GM21526 (cell line): ENCODE measurements around the gene SHE.
"Not testable (repeated sequence)": the region's sequence is repeated elsewhere in the genome, so short reads cannot be mapped to it uniquely, and the experiment has no call there.

Experiments used
- ATAC-seq: cut with Tn5 transposase; IDR thresholded peaks from one replicate; pipeline ENCODE4 v1.9.1; 2021; ENCODE audit warnings: moderate library complexity; ENCODE audit not compliant: unreplicated experiment, low FRiP score

Gene SHE

DNA sequence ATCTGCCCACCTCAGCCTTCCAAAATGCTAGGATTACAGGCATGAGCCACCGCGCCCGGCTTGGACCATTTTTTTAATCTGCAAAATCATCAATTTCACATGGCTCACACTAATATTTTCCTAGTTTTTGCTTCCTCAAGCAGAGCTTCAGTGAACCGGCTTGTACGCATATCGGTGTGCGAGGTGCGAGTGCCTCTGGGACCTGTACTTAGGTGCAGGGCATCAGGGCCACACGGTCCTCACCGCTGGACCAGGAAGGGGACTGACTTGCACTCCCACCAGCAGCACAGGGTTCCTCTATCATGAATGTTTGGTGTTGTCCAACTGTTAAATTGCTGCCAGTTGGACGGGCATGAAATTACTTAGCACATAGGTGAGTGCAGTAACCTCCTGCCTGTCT, 15.4 kb upstream of the SHE start:
- no peak for ATAC-seq

- no peak for ATAC-seq
Measured at GRCh38 chr1:154514066-154514553, 11.9 kb upstream of the SHE start.

- no peak for ATAC-seq
Measured at GRCh38 chr1:154512760-154513159, 10.5 kb upstream of the SHE start.

GRCh38 chr1:154503898-154504297, 1.7 kb upstream of the SHE start:
- ATAC-seq, result no peak

DNA sequence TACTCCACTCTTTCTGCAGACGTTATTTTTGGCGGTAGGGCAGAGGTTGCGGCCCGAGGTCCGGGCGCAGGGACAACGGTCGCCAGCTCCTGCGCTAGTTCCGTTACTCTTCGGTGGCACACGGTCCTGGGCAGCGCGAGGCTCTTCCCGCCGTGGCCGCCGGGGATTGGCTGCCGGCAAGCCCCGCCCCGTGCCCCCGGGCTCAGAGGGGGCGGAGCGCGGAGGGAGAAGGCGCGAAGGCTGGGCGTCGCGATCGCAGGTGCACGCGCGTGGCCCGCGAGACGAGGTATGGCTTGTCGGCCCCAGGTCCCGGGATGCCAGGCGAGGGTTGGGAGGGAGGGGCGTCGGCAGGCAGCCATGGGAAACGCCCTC, 518 bp upstream of the SHE start:
- no peak for ATAC-seq

GRCh38 chr1:154501423-154502065, 668 bp downstream of the SHE start:
- ATAC-seq, result no peak

DNA sequence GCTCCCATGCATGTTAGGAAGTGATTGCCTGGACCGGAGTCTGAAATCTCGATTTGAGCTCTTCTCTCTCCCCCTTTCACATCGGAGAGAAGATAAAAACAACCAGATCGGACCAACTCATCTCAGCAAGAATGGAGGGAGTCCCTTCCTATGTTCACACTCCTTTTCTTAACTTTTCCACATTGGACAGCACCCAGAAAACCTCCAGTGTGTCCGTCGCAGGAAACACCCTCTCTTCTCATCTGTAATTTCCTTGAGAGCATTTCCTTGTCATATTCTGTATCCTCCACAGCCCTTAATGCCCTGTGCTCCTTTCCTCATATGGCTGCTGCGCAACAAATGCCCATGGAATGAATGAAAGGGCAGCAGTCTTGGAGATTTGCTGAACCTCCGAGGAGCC, 1.7 kb downstream of the SHE start:
- ATAC-seq, result no peak

DNA sequence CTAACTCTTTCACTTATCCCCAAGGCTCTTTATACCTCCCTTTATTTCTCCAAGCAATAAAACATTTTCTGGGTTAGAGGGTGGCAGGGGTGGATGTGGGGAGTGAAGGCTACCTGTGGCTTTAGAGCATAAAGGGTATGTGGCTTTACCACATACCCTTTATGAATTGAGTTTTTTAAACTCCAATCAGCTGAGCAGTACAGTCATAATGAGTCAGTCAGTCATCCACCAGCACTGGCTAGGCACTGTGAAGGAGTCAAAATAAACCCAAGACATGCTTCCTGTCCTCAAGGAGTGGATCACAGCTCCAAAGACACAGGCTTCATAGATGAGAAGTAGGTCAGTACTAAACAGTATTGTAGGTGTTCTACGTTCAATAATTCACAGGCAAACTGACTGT, 2.8 kb downstream of the SHE start:
- ATAC-seq, result no peak

- no peak for ATAC-seq
Measured at GRCh38 chr1:154497026-154497806, 5.0 kb downstream of the SHE start.

GRCh38 chr1:154496383-154496782, 5.8 kb downstream of the SHE start:
- ATAC-seq, result no peak

DNA sequence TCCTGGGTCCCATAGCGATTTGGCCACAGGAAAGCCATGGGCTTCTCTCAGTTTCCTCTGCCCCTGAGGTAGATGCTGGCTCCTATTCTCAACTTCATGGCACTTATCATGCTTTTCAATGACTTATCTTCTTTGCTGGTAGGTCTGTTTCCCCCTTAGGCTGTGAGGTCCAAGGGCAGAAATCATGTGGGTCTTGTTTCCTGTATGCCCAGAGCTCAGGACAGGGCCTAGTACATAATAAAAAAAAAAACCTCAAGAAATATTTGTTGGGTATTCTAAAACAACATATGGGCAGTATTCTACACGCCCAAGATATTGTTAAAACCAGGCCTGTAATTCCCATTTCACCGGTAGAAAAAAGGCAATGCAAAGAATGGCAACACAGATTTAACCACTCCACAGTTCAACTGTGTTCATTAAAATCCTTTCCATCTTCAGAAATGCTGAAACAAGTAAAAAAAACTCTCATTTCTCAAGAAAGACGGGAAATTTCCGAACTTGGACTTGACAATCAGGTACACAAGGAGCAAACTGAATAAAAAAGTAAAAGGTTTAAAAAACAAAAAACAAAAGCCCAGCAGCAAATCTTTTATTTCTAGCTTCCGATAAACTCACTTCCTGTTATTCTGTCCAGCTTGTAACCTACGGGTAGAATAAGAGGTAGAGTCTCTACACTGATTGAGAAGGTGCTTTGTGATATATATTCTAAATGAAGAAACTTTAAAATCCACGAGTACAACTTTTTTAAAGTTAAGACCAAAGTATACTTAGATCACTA, 6.5 kb downstream of the SHE start:
- ATAC-seq, result no peak

GRCh38 chr1:154493276-154493675, 8.9 kb downstream of the SHE start:
- no peak for ATAC-seq

DNA sequence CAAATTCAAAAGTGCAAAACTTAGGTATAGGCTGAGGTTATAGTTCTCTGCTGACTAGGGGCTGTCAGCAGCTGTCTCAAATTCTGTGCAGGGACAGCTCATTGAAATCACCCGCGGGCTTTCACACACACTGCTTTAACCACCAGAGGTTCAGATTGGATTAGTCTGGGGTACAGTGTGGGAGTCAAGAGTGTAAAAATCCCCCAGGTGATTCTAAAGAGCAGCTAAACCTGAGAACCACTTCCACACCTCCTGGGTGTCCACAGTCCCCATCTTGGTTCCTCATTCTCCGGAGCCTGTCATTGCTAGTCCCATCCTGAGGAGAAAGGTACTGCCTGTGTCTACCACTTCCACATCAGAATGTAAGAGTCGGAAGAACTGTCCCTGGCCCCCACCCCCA, 10.1 kb downstream of the SHE start:
- no peak for ATAC-seq

DNA sequence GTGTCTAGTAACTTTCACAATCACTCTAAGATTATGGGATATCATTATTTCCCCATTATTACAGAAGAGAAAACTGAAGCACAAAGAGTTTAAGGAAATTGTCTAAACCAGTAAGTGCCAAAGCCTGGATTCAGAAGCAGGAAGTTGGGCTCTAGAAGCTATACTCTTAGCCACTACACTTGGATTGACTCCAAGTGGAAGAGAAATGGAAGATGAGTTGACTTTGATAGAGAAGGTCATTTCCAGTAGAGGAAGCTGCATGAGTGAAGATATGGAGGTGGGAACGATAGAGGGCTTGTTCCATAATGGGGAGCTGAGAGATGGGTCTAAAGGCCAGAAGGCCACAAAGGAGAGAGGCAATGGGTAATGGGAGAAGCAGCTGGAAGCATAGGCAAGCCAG, 11.9 kb downstream of the SHE start:
- ATAC-seq, result no peak

GRCh38 chr1:154489695-154490274, 12.4 kb downstream of the SHE start:
- ATAC-seq, result no peak

DNA sequence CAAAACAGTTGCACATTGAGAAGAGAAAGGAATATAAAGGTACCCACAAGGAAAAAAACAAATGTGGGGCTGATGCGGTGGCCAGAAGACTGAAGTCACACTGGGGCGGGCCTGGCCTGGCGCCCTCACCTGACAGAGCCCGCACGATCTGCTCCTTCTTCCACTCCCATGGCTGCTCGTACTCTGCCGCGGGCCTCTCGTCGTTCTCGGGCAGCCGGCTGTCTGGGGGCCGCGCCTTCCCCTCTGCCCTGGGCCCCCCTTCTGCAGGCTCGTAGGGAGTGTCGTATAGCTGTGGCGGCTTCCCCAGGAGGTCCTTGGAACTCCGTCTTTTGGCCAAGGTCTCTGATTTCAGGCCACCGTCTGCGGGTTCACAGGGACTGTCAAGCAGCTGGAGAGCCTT, 13.3 kb downstream of the SHE start:
- no peak for ATAC-seq

DNA sequence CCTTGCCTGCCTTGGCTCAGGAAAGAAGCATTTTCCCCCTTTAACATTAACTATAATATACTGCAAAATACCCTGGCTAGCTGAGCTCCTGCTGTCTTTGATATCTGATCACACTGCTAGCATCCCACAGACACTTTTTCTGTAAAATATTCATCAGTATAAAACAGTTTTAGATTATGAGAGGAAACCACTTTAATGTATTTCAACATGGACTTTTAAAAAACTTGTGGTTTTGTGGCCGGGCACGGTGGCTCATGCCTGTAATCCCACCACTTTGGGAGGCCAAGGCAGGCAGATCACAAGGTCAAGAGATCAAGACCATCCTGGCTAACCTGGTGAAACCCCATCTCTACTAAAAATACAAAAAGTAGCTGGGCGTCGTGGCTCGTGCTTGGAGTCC, 15.5 kb downstream of the SHE start:
- ATAC-seq, result not testable (repeated sequence)

DNA sequence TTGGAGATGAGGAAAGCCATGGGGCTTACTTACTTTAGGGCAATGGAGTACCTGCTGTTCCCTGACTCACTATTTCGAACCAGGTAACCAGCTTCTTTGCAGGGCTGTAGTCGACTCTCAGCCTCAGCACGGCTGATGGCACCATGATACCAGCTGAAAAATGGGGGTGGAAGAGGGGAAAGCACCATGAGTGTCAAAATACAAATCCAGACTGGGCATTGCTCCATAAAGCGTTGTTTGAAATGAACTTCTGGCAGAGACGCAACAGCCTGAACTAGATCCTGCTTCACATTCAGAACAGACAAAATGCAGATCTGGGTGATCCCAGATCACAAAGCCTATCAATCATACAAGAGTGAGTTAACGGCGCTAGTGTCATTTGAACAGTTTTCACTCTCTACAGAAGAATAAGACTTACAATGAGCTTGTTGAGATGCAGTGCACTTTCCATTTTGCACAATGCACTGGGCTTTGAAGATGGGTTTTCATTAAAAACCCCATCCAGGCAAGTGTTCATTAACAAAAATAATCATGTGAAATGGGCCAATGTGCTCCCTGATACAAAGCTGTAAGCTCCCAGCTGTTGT, 16.2 kb downstream of the SHE start:
- no peak for ATAC-seq

DNA sequence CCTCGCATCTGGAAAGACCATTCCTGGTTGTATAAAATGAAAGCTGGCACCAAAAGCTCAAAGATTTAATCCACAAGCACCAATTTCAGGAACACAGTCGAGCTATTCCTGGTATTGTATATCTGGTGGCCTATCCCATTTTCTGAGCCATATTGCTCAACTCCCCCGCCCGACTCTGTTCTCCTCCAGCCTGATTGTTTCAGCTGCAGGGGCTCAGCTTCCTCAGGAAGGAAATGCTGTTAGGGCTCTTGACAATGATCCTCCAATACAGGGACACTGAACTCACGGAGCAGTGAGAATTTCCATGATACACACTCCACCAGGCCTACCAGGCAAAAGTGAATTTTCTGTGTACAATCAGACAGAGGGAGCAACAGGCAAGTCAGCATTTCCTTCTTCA, 17.1 kb downstream of the SHE start:
- no peak for ATAC-seq

DNA sequence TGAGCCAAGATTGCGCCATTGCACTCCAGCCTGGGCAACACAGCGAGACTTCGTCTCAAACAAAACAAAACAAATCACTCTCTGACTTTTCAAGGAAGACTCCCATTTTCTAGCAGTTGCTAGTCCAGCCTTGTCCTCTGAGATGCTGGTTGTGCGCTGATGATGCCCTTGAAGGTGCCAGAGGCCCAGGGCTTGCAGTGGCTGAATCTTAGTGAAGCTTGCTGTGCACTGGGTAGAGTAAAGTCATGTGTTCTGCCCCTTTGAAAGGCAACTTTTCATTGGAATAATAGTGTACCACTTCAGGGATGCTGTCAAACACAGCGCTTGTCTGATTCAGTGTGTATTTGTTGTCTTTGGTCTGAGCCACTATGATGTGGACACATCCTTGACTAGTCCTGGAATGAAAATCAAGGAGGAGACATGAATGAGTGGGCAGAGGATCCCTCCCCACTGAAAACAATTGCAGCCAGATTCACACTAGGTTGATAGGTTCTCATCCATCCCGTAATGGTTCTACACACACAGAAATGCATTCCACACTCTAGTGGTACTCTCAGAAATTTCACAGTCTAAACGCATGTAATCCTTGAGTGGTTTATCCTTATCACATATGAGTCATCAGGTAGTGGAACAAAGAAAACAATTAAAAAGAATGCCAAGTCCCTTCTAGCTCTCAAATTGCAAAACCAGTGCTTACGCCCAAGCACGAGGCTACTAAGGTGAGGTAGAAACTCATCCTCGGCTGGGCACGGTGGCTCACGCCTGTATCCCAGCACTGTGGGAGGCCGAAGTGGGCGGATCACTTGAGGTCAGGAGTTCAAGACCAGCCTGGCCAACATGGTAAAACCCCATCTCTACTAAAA, 18.0 kb downstream of the SHE start:
- ATAC-seq, result no peak
